ENCODE measurements around the gene RAD51.

RAD51 gene

GRCh38 chr15:40722354-40722753, 27.4 kb downstream of the RAD51 start:
- DNase-seq (ENCODE audit: low spot score), result no peak

GRCh38 chr15:40722934-40723333, 28.0 kb downstream of the RAD51 start:
- no peak for DNase-seq (ENCODE audit: low spot score)

DNA sequence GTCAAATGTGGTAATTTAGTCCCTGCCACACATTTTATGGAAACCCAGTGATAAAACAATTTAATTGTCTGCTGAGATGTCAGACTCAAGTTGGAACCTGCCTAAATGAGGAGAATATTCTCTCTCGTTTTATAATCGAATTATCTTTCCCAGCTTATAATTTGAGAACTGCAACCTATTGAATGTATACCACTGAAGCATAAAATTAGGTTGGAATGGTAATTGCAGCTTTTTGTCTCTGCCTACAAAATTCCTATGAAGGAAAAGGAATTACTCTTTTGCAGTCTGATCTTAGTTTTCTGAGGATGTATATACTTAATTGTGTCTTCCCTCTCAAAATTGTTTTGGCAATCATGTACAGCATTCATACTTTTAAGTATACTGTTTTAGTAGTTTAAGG, 28.9 kb downstream of the RAD51 start:
- DNase-seq (ENCODE audit: low spot score), result no peak

DNA sequence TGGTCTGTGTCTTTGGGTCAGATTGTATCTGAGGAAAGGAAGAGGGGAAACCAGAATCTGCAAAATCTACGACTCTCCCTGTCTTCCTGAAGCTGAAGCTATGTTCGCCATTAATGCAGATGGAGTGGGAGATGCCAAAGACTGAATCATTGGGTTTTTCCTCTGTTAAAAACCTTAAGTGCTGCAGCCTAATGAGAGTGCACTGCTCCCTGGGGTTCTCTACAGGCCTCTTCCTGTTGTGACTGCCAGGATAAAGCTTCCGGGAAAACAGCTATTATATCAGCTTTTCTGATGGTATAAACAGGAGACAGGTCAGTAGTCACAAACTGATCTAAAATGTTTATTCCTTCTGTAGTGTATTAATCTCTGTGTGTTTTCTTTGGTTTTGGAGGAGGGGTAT, 36.1 kb downstream of the RAD51 start:
- no peak for DNase-seq (ENCODE audit: low spot score)

- DNase-seq (ENCODE audit: low spot score), result no peak
Measured at GRCh38 chr15:40736575-40736974, 41.6 kb downstream of the RAD51 start.

GRCh38 chr15:40737048-40737447, 42.1 kb downstream of the RAD51 start:
- DNase-seq (ENCODE audit: low spot score), result no peak

DNA sequence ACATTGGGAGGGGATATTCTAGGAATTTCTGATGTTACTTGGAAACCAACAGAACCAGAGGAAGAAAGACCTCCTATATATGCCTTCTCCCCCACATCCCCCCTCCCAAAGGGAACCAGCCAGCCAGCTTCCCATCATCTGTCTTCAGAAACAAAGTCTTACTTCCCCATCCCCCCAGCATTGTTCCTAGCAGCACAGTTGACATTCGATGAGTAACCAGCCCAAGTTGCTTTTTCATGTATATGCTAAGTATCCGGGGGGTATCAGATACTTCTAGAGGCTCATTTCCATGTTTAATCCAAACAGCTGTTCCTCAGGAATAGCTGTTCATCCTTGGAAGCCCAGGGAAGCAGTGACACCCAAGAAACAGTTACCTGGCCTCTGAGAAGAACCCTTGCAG, 44.1 kb downstream of the RAD51 start:
- DNase-seq (ENCODE audit: low spot score), result no peak

DNA sequence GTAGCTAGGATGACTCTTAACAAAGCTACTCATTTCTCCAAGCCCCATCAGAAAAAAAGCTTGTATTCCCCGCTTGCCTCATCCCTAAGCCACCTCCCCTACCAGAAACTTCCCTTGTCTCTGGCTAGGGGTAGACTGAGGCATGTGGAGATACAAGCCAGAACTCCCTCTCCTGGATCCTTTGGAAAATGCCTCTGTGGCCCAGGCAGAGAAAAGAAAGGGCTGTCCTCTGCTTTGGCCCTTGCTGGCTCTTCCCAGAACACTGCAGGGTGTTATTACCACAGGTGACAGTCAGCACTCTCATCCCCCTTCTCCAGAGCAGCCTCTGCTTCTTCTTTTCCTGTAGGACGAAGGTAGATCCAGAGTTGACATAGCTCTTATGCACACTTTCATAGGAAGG, 44.9 kb downstream of the RAD51 start:
- DNase-seq (ENCODE audit: low spot score), result no peak

DNA sequence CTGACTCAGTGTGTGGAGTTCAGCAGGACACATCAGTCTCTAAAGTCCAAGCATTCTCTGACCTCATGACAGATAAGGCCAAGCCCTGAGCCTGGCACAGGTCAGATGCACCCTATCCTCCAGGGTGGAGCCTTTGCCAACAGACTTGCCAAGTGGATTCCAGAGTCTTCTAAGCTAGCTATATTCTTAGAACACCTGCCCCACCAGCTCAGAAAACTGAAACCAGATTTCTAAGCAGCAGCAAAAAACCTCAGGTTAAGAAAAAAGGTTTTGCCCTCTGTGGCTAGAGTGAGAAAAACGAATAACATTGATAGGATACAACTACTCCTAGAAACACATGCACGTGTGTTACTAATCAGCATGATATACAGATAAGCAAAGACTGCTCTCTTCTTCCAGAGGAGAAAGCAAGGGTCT, 48.5 kb downstream of the RAD51 start:
- DNase-seq (ENCODE audit: low spot score), result no peak

DNA sequence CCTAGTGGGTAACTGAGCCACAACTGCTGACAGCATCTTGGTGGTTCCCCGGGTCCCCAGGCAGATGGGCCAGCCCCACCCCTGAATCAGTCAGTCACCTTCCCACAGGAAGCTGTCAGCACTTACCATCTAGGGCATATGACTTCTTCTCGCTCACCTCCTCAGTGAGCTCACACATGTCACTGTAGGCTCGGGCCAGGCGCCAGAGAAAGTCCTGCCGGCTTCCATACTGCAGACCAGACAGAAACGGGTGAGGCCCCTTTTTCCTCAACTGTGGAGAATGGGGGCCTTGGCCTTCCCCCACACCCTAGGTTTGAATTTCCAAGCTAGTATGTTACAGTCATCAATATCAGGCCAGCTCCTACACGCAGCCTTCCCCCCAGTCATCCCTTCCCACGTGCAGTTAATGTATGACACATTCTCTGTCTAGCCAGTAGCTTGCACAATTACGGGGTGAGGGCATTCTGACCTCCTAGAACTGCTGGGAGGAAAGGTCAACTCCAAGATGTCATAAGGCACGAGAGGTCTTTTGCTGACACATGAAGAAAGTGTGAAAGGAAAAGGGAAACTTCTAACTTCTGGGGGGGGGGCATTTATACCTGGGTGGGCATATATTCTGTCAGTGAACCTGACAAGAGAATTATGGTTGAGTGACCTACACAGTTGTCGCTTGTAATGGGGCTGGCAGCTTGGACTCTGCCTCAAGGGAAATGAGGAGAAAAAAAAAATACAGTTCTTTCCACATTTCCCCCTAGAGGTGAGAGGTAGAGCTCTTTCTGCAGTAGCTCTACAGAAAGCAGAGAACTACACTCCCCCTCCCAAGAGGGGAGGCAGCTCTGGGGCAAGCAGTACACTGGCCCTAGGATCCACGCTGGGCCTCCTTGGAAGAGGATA, 49.2 kb downstream of the RAD51 start:
- DNase-seq (ENCODE audit: low spot score), result peak; percentile 79

DNA sequence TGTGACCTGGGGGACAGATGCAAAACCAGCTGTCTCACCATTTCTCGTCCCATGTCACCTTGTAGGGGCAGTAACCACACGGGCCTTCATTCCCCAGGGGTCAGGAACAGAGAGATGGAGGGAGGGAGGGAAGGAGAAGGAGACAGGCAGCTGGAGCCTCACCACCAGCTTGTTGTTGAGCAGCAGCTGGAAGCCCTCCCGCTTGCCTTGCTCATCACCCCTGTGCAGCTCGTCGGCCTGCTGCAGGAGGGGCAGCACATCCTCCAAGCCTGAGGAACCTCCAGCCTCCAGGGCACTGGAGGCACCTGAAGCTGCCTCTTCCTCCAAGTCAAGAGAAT, 49.8 kb downstream of the RAD51 start:
- no peak for DNase-seq (ENCODE audit: low spot score)

DNA sequence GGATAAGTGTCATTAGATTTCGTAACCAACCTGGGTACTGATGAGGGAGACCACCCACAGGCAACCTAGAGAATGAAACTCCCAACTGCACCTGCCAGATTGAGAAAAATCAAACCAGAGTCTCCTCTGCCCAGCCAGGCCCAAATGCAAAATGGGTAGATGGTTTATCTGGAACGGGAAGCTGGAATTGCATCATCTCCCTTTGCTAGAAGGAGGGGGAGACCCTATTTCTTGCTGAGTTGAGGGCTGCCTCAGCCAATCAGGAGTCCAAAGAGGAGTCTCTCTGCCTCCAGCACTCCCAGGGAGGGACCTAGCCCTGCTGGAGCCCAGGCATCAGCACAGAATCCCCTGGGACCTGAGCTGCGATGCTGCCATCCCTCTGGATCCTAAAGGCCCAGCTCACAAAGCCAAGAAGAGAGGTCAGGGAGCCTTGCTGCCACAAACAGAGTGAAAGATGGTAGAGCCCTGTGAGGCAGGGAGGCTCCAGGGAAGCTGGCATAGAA, 52.0 kb downstream of the RAD51 start:
- DNase-seq (ENCODE audit: low spot score), result no peak

- DNase-seq (ENCODE audit: low spot score), result no peak
Measured at GRCh38 chr15:40747685-40748631, 53.0 kb downstream of the RAD51 start.

GRCh38 chr15:40749151-40749630, 54.2 kb downstream of the RAD51 start:
- no peak for DNase-seq (ENCODE audit: low spot score)

DNA sequence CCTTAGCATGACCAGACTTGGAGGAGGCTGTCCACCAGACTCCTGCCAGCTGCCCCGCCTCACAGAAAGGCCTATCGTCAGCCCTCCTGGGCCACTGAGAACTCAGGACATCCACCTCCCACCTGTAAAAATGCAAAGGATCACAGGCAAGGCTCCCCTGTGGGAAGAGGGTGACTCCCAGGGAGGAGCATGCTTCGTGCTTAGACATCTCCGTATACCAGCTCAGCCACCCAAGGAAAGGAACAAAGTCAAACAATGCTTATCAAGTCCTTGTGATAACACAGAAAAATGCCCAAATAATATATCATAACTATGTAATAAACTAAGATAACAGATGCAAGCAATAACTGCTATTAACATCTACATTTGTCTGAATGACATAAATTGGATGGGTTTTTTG, 55.9 kb downstream of the RAD51 start:
- no peak for DNase-seq (ENCODE audit: low spot score)

DNA sequence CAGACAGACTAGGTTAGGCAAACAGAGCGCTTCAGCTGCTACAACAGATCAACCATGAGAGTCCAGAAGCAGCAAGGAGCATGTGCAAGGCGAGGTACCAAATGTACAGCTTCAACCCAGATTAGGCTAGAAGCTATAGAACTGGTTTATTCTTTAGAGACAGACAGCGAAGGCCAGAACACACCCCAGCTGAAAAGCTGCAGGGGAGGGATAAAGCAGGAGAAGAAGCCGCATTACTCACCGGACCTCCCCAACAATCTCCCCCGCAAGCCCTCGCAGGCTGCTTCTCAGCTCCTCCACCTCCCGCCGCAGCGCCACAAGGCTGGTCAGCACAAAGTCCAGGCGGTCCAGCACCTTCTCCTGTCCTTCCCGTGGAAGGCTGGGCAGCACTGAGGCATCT, 56.8 kb downstream of the RAD51 start:
- no peak for DNase-seq (ENCODE audit: low spot score)

- no peak for DNase-seq (ENCODE audit: low spot score)
Measured at GRCh38 chr15:40754574-40754882, 59.6 kb downstream of the RAD51 start.

- peak; percentile 92 for DNase-seq (ENCODE audit: low spot score)
Measured at GRCh38 chr15:40754883-40755811, 60.2 kb downstream of the RAD51 start, which contains the start of gene RMDN3. Gene RMDN3 (minus strand): TSS chr15:40755254. CDS start chr15:40754783, 471 bp downstream.

GRCh38 chr15:40755812-40756208, 60.8 kb downstream of the RAD51 start:
- DNase-seq (ENCODE audit: low spot score), result no peak

- DNase-seq (ENCODE audit: low spot score), result no peak
Measured at GRCh38 chr15:40756938-40757337, 62.0 kb downstream of the RAD51 start.

DNA sequence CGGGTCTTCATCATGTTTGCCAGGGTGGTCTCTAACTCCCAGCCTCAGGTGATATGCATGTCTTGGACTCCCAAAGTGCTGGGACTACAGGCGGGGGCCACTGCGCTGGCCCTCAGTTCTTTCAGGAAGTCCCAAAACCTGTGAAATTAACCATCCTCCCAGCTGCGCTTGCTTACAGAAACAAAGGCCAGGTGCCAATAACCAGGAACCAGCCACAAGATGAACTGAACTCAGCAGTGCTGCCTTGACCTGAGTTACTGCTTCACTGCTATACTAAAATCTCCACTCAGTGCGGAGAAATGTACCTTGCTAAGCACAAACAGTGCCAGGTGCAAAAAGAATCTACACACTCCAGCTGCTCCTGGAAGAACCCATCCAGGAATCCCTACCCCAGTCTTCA, 65.0 kb downstream of the RAD51 start:
- no peak for DNase-seq (ENCODE audit: low spot score)

All from CD4-positive, alpha-beta T cell treated with Interleukin-2 at 100 ng/mL for 4 hours (primary cell).